ENCODE results near the gene POU2AF1.
A peak's percentile ranks its signal among the peaks of the same experiment; 100 is the strongest.
"Not testable (repeated sequence)": the region's sequence is repeated elsewhere in the genome, so short reads cannot be mapped to it uniquely, and the experiment has no call there.

POU2AF1 gene

DNA sequence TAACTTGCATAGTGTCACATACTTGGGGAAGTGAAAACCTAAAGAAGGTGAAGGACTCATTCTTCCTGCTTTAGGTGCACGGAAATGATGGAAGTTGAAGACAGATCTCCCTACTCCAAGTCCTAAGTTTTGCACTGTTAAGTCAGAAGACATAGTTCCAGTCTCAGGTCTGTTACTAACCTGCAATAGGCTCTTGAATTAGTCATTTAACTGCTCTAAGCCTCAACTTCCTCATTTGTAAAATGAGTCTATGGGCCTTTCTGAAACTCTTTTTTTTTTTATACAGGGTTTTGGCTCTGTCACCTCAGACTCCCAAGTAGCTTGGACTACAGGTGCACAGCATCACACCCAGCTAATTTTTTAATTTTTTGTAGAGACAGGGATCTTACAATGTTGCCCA is 30.8 kb upstream of the POU2AF1 start:
- no peak for ATAC-seq
- no peak for DNase-seq

DNA sequence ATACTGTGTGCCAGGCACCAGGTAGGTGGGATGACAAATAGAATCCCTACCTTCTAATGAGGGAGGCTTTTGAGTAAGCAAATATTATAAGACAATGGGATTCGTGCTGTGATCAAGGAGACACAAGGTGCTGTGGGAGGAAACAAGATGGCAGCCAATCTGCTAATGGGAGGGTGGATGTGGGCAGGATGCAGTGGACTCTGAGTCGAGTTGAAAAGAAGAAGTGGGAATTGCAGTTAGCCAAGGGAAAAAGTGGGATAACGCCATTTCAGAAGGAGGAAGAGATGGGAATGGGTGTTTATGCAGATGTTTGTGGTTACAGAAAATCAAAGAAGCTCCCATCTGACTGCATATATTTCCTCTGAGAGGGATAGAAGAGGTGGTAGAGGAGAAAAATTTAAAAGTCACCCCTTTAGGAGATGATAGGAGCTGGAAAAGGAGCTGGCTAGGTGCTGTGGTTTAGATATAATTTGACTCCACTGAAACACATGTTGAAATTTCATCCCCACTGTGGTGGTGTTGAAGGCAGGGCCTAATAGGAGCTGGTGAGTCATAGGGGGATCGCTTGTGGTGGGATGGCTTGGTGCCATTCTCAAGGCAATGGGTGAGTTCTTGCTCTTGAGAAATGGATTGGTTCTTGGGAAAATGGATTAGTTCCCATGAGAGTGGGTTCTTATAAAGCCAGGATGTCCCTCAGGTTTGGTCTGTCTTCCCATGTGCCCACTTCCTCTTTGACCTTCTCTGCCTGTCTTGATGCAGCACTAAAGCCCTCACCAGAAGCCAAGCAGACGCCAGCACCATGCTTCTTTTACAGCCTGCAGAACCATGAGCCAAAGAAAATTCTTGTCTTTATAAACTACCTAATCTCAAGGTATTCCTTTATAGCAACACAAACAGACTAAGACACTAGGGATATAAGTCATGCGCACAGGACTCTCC is 30.0 kb upstream of the POU2AF1 start:
- no peak for DNase-seq
- peak; percentile 25 for ATAC-seq

DNA sequence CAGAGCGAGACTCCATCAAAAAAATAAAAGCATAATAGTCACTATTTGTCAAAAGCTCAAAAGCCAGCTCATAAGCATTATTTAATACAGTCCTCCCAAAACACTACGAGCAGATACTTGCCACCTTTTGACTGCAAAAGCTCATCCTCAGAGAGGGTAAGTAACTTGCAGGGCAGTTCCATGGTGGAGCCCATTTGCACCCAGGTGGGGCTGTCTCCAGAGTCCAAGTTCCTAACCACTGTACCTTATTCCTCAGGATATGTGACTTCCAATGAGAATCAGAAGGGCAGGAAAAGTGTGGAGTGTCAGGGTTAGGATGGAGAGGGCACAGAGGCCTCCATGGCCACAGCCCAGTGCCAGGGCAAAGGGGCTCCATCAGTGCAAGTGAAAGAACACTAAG is 28.6 kb upstream of the POU2AF1 start:
- DNase-seq (no peak), ATAC-seq (no peak)

DNA sequence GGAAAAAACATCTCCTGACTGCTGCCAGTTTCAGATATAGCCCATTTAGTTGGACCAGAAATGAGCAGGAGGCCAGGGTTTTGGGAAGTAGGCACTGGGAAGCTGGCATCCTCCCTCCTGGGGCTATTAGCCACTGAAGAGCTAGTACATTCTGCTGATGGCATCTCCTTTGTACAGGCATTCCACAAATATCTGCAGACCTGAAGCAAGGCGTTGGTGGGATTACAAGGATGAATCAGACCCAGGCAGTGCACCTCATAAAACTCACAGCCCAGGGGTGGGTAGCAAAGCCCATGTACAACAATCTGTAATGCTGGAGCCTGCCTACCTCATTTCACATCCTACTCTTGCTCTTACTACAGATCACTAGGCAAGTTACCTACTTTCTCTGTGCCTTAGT is 27.5 kb upstream of the POU2AF1 start:
- ATAC-seq, result no peak
- no peak for DNase-seq

DNA sequence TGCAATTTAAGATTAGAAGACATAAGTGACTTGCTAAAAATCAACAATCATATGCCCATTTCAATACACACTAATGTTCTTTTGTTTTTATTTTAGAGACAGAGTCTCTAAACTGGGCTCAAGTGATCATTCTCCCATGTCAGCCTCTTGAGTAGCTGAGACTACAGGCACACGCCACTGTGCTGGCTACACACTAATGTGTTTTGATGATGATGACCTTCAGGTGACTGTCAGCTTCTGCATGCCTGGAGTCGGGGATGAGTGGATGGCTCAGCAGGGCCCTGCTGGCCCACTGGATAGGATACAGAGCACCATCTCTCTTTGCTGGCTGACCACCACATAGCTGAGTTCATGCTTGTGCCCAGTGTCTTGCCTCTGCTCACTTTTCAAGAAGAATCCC is 27.0 kb upstream of the POU2AF1 start:
- no peak for ATAC-seq
- DNase-seq, result no peak

DNA sequence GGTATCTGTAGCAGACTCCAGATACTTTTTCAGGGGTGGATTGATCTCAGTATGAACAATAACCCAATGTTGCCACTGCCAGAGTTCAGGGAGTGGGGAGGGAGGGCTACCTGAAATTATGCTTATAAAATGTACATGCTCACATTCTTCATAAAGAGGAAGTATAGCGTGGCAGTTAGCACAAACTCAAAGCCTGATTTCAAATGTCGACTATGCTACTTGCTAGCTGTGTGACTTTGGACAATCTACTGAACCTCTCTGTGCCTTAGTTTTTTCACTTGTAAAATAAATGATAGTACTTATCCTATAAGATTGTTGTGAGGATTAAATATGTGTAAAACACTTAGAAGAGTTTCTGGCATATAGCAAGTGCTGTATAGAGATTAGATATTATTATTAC is 26.5 kb upstream of the POU2AF1 start:
- DNase-seq, result no peak
- ATAC-seq, result no peak

DNA sequence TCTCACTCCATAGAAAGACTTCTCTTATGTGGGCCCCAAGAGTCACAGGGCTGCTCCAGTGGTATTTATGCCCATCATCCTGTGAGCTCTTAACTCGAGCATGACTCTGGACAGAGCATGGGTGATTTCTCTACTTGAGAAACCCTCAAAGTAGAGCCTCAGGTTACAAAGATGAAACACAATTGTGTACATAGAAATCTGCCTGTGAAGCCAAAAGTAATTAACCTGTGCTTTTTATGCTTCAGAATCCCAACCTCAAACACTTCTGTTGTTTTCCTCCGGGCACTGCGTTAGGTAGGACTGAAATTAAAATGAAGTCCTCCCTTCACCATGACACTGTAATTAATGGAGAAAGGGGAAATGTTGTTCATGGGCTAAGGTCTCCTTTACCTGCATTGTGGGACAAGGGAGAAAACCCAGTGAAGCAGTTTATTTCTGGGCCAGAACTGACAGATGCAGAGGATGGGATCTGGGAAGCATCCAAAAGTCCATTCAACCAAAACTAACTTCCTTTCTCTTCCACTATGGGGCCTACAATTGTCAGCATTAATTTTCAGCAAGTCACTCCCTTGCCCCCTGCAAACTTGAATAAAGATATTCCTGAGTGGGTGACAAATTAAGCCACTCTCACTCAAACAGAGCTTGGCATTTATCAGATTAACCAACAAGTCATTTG is 24.1 kb upstream of the POU2AF1 start:
- no peak for ATAC-seq
- no peak for DNase-seq

DNA sequence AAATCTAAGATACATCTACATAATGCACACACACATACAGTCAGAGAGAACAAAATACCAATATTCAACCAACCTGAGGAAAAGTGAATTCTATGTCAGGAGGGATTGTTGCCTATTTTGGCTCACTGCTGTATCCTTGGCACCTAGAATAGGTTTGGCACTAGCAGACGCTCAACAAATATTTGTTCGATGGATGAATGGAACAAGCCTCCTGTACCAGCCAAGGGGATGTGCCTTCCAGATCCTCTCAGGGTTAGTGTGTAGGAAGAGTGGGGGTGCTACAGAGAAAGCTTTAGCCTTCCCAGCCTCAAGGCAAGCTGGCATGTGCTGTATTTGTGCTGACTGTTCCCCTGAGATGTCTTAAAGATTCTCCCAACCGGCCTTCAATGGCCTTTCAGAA is 23.3 kb upstream of the POU2AF1 start:
- no peak for DNase-seq
- ATAC-seq, result no peak

DNA sequence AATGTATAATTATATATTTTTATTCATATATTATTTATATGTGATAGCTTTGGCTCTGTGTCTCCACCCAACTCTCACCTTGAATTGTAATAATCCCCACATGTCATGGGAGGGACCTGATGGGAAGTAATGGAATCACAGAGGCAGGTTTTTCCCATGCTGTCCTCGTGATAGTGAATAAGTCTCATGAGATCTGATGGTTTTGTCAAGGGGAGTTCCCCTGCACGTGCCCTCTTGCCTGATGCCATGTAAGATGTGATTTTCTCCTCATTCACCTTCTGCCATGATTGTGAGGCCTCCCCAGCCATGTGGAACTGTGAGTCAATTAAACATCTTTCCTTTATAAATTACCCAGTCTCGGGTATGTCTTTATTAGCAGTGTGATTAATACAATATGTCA is 22.9 kb upstream of the POU2AF1 start:
- not testable (repeated sequence) for ATAC-seq, DNase-seq

DNA sequence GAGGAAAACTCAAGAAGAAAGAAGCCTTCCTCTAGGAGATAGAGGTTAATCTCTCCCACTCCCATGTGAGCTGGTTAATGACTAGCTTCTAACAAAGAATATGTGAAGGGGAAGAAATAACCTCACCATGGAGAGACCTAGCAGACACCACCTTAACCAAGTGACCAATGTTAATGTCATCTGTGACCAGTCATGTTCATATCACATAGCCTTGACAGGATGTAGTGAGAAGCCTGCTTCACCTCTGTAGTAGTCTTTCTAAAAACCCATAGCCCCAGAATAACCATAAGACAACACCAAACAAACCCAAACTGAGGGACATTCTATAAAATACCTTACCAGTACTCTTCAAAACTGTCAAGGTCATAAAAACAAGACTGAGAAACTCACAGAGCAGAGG is 21.5 kb upstream of the POU2AF1 start:
- ATAC-seq (peak; percentile 69), DNase-seq (no peak)

DNA sequence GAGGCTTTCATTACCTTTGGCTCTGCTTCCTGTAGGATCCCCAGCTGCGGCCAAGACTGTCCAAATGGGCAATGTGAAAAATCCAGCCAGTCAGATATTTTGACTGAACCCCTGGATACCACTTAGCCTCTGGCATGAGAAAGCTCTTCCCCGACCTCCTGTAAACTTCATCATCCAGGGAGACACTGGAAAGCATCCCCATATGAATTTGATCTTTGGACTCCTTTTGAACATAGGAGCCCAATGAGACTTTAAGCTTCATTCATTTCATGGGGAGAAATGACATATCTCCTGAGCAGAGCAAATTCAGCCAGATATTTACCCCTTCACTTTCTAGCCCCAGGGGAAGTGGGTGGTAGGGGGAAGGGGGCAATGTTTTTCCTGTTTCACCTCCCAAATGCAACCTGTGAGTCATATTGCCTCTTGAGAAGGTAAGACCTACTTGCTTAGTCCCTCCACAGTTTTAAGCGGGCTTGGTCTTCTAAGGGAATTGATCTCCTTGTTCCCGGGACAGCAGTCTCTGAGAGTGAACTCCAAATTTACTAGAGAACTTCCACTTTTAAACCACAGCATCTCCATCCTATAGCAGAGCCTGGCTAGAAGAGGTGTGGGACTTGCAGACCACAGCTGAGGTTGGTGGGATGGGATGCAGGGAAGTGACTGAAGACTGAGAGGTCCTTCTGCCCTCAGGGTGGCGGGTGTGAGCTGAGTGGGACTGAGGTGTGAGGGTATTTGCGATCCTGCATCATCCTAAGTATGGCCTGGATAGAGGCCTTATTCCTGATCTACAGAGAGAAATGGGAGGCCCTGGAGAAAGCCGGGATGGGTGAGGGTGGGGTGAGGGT is 20.3 kb upstream of the POU2AF1 start:
- DNase-seq (no peak), ATAC-seq (no peak)

DNA sequence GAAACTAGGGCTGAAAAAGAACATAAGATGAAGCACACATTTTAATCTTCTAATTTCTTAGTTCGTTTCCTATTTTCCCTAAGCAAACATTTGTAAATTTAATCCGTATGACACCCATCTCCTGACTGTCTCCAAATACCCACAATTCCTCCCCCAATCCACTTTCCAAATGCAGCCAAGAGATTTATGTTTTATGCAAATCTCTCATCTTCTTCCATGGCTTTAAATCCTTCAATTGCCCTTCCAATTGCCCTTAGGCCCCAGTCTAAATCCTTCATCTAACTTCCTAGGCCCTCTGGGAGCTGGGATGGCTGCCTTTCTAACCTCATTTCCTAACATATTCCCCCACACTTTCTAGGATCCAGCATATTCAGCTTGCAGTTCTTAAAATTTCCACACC is 18.0 kb upstream of the POU2AF1 start:
- no peak for ATAC-seq
- DNase-seq, result no peak

DNA sequence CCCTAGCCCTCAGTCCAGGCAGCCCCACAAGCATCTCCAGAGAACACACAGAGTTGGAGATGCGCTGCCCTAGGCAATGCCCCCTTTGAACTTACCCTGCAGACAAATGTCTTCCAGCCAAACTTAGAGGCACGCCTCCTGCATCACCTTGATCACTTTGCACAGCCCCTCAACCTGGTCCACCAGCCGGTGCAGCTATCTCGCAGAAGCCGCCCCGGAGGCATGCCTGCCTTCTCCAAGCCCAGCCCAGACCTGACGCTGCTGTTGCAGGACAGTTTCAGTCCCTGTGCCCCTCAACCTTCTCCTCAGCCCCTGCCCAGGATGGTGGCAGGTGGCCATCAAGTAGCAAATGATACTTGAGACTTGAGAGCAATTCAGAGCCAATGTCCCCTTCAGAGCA is 16.7 kb upstream of the POU2AF1 start:
- DNase-seq, result no peak
- no peak for ATAC-seq

DNA sequence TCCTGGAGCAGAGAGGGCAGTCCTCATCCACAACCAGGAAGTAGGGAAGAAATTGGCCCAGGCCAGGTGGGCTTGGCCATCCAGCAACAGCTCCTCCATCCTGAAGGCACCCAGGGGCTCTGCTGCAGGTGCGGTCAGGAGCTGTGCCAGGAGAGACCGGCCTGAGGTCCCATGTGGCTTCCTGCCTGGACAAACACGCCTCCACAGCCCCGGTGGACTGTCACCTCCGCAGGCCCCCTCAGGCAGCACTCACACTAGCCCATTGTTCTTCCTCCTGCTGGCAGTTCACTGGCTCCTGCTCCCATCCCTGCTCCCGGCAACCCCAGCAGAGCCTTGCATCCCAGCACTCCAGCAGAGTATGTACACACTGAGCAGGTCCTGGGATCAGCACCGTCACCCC is 16.0 kb upstream of the POU2AF1 start:
- ATAC-seq (no peak), DNase-seq (no peak)

DNA sequence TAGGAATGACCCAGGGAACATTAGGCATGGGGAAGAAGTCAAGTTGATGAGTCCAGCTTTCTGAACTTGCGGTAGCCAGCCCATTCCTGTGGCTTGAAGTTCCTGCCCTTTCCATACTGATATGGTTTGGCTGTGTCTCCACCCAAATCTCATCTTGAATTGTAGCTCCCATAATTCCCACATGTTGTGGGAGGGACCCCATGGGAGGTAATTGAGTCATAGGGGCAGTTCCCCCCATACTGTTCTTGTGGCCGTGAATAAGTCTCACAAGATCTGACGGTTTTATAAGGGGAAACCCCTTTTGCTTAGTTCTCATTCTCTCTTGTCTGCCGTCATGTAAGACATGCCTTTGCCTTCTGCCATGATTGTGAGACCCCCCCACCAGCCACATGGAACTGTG is 15.1 kb upstream of the POU2AF1 start:
- ATAC-seq (peak; percentile 53), DNase-seq (peak; percentile 41)

DNA sequence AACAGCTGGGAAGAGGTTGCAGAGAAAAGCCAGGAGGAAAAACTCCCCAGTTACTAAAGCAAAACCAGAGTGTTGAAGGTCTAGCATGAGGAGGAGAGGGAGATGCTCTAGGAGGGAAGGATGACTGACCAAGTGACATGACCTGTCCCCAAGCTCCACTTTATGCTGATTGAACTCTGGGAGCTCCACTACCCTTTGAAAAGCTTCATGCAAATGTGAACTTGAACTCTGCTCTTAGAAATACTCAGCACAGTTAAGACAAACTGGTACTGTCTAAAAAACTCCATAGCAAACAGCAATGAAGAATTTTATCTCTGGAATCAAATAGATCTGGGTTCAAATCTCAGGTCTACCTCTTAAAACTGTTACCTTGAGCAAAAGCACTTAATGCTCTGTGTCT is 14.5 kb upstream of the POU2AF1 start:
- no peak for ATAC-seq
- DNase-seq, result no peak

DNA sequence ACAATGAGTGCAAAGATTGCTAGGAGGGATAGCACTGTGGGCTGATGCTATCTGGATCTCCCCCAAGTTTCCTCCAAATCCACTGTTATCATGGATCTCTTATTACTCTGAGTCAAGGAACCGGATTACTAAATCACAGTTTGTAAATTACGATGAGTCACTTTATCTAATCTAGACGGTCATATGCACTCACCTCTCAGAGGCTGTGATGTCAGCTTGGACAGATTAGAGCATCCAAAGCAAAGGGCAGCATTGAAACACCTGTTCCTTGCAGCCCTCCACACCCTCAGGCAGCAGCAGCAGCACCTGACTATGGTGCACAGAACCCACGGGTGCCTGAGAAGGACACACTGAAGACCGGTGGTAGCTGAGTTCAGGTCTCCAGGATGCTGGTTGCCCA is 14.0 kb upstream of the POU2AF1 start:
- peak; percentile 6 for ATAC-seq
- DNase-seq, result no peak

DNA sequence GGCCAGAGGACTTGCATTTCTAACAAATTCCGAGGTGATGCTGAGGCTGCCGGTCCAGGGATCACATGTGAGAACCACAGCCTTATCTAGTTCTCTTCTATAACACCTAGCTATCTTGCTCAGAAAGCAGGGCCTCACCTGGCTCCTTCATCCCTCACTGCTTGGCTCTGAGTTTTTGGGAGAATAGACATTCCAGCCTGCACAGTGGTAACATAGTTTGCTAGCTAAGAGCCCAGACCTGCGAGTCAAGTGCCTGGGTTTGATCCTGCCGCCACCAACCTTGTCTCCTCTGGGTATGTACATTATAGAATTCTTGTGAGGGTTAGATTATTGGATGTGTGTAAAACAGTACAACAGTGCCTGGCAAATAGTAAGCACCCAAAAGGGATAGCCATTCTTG is 13.5 kb upstream of the POU2AF1 start:
- DNase-seq, result no peak
- ATAC-seq, result no peak

DNA sequence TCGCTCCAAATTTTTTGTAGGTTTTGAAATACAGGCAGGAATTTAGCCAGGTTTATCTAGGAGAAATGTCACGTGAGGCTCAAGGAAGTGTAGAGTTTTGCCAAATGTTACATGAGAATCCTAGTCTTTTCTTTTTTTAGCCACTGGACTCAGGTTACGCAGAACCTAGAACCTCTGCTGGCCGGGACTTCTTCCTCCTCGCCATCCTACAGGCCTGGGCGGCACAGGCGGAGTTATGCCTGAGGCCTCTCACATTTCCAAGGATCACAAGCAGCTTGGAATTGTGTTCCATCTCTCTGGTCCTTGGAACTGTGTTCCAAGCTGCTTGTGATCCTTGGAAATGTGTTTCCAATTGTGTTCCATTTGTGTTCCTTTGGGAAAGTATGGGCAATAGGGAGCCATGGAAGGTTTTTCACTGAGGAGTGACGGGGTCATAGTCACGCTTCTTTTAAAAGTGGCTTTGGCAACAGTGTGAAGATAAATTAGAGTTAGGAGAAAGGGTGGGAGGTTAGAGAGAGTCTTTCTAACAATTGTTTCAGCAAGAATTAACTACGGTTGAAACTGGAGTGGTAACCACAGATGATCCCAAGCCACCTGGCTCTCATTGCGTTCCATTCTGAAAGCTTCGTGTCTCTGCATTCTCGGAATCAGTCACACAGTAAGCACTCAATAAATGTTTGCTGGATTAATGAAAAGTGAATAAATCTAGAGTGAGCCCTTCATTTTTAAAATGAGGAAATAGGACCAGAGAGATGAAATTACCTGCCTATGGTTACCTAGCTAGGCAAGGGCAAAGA is 12.5 kb upstream of the POU2AF1 start:
- no peak for DNase-seq
- ATAC-seq, result no peak

DNA sequence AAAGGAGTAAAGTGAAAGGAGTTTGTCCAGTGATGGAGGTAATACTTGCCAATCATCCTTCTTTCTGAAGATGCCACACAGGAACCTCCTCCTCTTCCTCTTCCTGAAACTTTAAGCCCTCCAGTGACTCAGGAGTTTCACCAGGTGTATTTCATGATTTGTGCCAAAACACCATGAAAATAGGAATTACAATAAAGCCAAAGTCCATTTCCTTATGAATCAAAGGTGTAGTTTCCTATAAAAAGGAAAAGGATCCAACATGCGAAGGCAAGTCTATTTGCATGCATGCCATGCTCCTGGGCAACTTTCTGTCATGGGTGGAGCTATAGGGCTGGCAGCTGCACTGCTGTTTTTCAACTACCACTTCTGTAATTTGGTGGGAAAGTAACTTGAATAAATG is 9.8 kb upstream of the POU2AF1 start:
- no peak for DNase-seq
- ATAC-seq, result no peak

DNA sequence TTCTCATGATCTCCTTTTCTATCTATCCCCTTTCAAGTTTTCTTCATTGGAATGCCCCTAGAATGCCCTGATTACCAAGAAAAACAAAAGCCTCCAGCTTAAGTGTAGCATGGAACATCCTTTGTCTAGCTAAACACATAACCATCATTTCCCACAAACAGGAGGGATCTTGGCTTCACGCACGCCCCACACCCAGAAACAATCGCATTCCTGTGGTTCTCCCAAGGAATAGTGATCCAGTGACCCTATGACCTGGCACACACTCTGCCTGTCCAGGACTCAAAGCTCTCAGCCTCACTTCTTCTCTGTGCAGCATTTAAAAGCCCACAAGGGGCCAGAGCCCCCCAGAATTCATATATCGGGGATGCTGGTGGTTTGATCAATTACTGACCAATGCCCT is 9.3 kb upstream of the POU2AF1 start:
- DNase-seq, result no peak
- ATAC-seq, result no peak

DNA sequence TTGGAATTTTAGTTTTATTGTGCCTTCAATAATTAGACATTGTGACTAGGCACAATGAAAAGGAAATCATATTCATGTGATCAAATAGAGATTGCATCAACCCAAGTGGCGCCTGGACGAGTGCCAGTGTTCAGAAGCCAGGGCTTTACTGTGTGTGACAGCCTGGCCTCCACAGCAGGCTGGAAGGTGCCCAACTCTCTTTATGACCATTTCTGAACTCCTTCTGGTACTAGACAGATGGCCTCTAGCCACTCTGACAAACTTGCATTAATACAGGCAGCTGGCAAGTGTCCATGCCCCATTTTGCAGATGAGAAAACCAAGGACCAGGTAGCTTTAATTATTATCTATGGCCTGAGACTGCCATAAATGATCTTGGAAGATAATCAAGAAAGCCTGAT is 8.3 kb upstream of the POU2AF1 start:
- DNase-seq (no peak), ATAC-seq (no peak)

Measured in stimulated activated naive CD8-positive, alpha-beta T cell treated with anti-CD3 and anti-CD28 coated beads, Interleukin-15, Interleukin-2, amounts not matched to agents 100 U/mL and 50 U/mL, for 24 hours (primary cell).